Measurements from ENCODE around the gene FGFRL1.
"Not testable (repeated sequence)": the region's sequence is repeated elsewhere in the genome, so short reads cannot be mapped to it uniquely, and the experiment has no call there.

FGFRL1 gene

GRCh38 chr4:992297-993110, 18.9 kb upstream of the FGFRL1 start:
- DNase-seq (ENCODE audit: low read depth in 3 of 3) = no peak

- DNase-seq (ENCODE audit: low read depth in 3 of 3) = no peak
These were observed 18.1 kb upstream of the FGFRL1 start, which contains the start of gene SLC26A1 for GRCh38 chr4:993111-994029. Gene SLC26A1 (minus strand): TSS chr4:993404. CDS start chr4:991703, 1,701 bp downstream.

- no peak for DNase-seq (ENCODE audit: low read depth in 3 of 3)
These were observed 16.0 kb upstream of the FGFRL1 start for GRCh38 chr4:995311-996026.

- DNase-seq (ENCODE audit: low read depth in 3 of 3) = no peak
These were observed 15.1 kb upstream of the FGFRL1 start for GRCh38 chr4:996030-996996.

GRCh38 chr4:996997-997374, 14.4 kb upstream of the FGFRL1 start:
- DNase-seq (ENCODE audit: low read depth in 3 of 3) = no peak

- no peak for DNase-seq (ENCODE audit: low read depth in 3 of 3)
These were observed 13.9 kb upstream of the FGFRL1 start for GRCh38 chr4:997375-998071.

GRCh38 chr4:998096-998691, 13.2 kb upstream of the FGFRL1 start:
- no peak for DNase-seq (ENCODE audit: low read depth in 3 of 3)

GRCh38 chr4:999240-999863, 12.1 kb upstream of the FGFRL1 start:
- not testable (repeated sequence) for DNase-seq (ENCODE audit: low read depth in 3 of 3)

GRCh38 chr4:999882-1000425, 11.5 kb upstream of the FGFRL1 start:
- no peak for DNase-seq (ENCODE audit: low read depth in 3 of 3)

GRCh38 chr4:1000686-1001260, 10.7 kb upstream of the FGFRL1 start:
- no peak for DNase-seq (ENCODE audit: low read depth in 3 of 3)

GRCh38 chr4:1001561-1002130, 9.8 kb upstream of the FGFRL1 start:
- no peak for DNase-seq (ENCODE audit: low read depth in 3 of 3)

GRCh38 chr4:1002131-1002630, 9.2 kb upstream of the FGFRL1 start:
- DNase-seq (ENCODE audit: low read depth in 3 of 3) = no peak

- DNase-seq (ENCODE audit: low read depth in 3 of 3) = no peak
These were observed 8.7 kb upstream of the FGFRL1 start for GRCh38 chr4:1002631-1003251.

GRCh38 chr4:1003271-1004070, 8.0 kb upstream of the FGFRL1 start:
- DNase-seq (ENCODE audit: low read depth in 3 of 3) = no peak

- no peak for DNase-seq (ENCODE audit: low read depth in 3 of 3)
These were observed 7.4 kb upstream of the FGFRL1 start for GRCh38 chr4:1004071-1004418.

- DNase-seq (ENCODE audit: low read depth in 3 of 3) = no peak
These were observed 6.6 kb upstream of the FGFRL1 start for GRCh38 chr4:1004557-1005485.
